Forelimb muscle (tissue), 1 donor: ENCODE results near the gene LRRC2. TPM values are rescaled to one million over a fixed set of nuclear protein-coding genes. Genes with fewer than 3 reads are reported as not detected.
"Not testable (repeated sequence)": the region's sequence is repeated elsewhere in the genome, so short reads cannot be mapped to it uniquely, and the experiment has no call there.

ENCODE experiments used
- DNase-seq: peaks from one replicate; pipeline ENCODE4 v3.0.0-alpha.2; 2013; ENCODE audit warnings: low read depth
- polyA plus RNA-seq: library from polyadenylated mRNA; unstranded; fragments of 120-200 nt; gene quantifications from one replicate; pipeline ENCODE4 v1.2.1, GENCODE V29; 2013; ENCODE audit not compliant: insufficient read length

The LRRC2 gene
- polyA plus RNA-seq, 1 donor = 5.2 TPM

GRCh38 chr3:46498916-46499519, 67.1 kb downstream of the LRRC2 start:
- DNase-seq = no peak

- no peak for DNase-seq
Observed at GRCh38 chr3:46497556-46498265, 68.4 kb downstream of the LRRC2 start, which contains the start of gene RTP3. Gene RTP3 (plus strand): TSS chr3:46497976. CDS start chr3:46498063, 87 bp downstream.

GRCh38 chr3:46496746-46497555, 69.2 kb downstream of the LRRC2 start:
- DNase-seq = no peak

GRCh38 chr3:46495901-46496456, 70.1 kb downstream of the LRRC2 start:
- DNase-seq = no peak

- DNase-seq = not testable (repeated sequence)
Observed at GRCh38 chr3:46494491-46494890, 71.6 kb downstream of the LRRC2 start.

GRCh38 chr3:46492890-46493547, 73.1 kb downstream of the LRRC2 start:
- DNase-seq = no peak

- no peak for DNase-seq
Observed at GRCh38 chr3:46491089-46492070, 74.7 kb downstream of the LRRC2 start.

- no peak for DNase-seq
Observed at GRCh38 chr3:46490338-46491084, 75.6 kb downstream of the LRRC2 start.

GRCh38 chr3:46489875-46490274, 76.2 kb downstream of the LRRC2 start:
- no peak for DNase-seq

- DNase-seq = no peak
Observed at GRCh38 chr3:46489381-46489780, 76.7 kb downstream of the LRRC2 start.

GRCh38 chr3:46488735-46489361, 77.3 kb downstream of the LRRC2 start:
- peak; percentile 57 for DNase-seq

- DNase-seq = no peak
Observed at GRCh38 chr3:46485779-46486175, 80.3 kb downstream of the LRRC2 start.

GRCh38 chr3:46484911-46485778, 81.0 kb downstream of the LRRC2 start:
- DNase-seq = no peak

GRCh38 chr3:46484388-46484787, 81.7 kb downstream of the LRRC2 start:
- DNase-seq = no peak

- DNase-seq = no peak
Observed at GRCh38 chr3:46483825-46484224, 82.3 kb downstream of the LRRC2 start.

- peak; percentile 13 for DNase-seq
Observed at GRCh38 chr3:46482632-46483350, 83.3 kb downstream of the LRRC2 start.

GRCh38 chr3:46481636-46482035, 84.5 kb downstream of the LRRC2 start:
- no peak for DNase-seq
